HG03439 (cell line): ENCODE results near the gene RAP1GDS1.
"Not testable (repeated sequence)": the region's sequence is repeated elsewhere in the genome, so short reads cannot be mapped to it uniquely, and the experiment has no call there.

ENCODE experiments used
- ATAC-seq: cut with Tn5 transposase; IDR thresholded peaks from one replicate; pipeline ENCODE4 v1.9.1; 2021; ENCODE audit warnings: mild to moderate bottlenecking, moderate library complexity; ENCODE audit not compliant: unreplicated experiment

RAP1GDS1 gene

DNA sequence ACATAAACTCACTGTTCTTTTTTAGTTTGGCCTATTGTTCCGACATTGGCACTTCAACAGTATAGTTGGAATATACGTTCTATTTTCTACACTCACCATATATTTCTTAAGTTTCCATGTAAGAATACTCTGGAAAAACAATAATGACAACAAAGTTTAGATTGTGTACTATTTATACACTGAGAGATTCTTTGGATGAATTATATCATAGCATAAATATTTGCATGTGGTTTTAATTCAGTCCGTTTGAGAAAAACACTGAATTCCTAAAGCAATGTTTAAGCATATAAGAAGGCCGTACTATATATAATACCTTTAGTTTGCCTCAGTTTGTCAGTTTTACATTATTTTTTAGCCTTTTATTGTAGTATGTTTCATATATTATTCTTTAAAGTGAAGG lies 82.4 kb downstream of the RAP1GDS1 start:
- ATAC-seq = no peak

- no peak for ATAC-seq
These were observed 84.7 kb downstream of the RAP1GDS1 start for GRCh38 chr4:98345838-98346237.

DNA sequence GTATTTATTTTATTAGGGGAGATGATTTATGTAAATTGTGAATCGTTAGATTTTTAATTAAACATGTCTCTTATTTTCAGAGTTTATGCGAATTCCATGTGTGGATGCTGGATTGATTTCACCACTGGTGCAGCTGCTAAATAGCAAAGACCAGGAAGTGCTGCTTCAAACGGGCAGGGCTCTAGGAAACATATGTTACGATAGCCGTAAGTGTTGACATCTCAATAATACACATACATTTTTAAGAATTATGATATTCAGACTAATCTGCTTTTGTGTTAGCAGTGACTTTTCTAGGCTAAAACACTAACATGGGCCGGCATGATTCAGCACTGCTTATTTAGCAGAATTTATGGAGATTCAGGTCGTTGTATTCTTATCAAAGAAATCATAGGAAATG lies 91.2 kb downstream of the RAP1GDS1 start:
- no peak for ATAC-seq

GRCh38 chr4:98352940-98353339 lies 91.8 kb downstream of the RAP1GDS1 start:
- no peak for ATAC-seq

DNA sequence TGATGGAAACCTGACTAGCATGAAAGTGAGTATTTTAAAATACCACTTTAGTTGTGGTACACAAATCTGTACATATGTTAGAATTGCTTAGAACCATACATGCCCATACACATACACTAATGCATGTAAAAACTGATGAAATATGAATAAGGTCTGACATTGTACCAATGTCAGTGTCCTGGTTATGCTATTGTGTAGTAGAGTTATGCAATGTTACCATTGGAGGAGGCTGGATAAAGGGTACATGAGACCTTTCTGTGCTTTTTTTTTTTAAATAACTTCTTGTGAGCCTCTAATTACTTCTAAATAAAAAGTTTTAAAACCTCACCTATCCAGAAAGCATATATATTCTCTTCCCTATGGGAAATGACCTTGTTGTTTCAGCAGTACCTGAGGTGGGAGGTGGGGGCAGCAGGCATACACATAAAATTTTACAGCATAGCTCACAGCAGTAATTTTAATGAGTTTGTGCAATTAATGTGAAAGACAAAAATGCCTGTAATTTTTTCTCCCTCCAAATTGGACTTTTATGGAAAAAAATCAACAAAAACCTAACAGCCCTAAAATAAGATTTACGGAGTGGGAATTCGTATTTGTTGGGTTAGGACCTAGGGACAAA lies 97.6 kb downstream of the RAP1GDS1 start:
- no peak for ATAC-seq

DNA sequence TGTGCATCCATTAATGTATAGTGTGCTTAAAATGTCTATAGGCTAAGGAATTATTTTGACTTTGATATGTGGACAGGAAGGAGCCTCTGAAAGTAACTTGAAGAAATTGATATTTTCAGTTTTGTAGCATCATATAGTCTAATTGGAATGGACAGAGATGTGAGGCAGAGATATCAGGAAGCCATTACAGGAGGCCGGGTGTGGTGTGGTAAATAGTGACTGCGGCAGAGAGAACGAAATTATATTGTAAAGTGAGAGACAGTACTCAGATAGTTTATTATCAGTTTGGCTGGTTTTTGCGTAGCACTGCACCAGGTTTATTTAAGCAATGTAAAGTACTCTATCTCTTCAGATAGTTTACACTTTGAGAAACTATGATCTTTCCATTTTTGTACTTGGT lies 98.5 kb downstream of the RAP1GDS1 start:
- no peak for ATAC-seq

GRCh38 chr4:98363431-98363830 lies 102.2 kb downstream of the RAP1GDS1 start:
- ATAC-seq = no peak

DNA sequence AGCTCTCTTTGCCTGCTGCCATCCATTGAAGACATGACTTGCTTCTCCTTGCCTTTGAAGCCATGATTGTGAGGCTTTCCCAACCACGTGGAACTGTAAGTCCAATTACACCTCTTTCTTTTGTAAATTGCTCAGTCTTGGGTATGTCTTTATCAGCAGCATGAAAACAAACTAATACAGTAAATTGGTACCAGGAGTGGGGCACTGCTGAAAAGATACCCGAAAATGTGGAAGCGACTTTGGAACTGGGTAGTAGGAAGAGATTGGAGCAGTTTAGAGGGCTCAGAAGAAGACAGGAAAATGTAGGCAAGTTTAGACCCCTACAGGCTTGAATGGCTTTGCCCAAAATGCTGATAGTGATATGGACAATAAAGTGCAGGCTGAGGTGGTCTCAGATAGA lies 105.1 kb downstream of the RAP1GDS1 start:
- ATAC-seq = not testable (repeated sequence)

DNA sequence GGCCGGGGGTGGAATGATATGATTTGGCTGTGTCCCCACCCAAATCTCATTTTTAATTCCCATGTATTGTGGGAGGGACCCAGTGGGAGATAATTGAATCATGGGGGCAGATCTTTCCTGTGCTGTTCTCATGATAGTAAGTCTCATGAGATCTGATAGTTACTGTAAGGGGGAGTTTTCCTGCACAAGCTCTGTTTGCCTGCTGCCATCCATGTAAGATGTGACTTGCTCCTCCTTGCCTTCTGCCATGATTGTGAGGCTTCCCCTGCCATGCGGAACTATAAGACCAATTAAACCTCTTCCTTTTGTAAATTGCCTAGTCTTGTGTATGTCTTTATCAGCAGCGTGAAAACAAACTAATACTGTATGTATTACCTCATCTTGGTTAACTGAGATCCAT lies 106.8 kb downstream of the RAP1GDS1 start:
- not testable (repeated sequence) for ATAC-seq

- no peak for ATAC-seq
These were observed 108.1 kb downstream of the RAP1GDS1 start for GRCh38 chr4:98369322-98369721.

DNA sequence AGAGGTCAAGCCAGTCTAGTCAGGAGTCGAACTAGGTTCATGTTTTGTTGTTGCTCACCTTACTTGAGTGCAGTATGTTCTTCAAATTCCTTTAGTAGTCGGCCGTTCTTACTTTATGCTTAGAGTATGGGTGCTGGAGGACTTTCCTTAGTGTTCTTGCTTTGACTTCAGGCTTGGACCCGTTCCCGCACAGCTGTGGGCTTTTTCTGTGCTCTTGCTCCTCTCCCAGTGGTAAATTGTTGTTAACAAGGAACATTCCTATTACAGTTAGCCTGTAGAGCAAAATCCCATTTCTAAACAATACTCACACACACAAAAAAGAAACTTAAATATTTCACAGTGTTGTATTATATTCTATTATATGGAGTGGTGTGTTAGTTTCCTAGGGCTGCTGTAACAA lies 113.5 kb downstream of the RAP1GDS1 start:
- no peak for ATAC-seq

DNA sequence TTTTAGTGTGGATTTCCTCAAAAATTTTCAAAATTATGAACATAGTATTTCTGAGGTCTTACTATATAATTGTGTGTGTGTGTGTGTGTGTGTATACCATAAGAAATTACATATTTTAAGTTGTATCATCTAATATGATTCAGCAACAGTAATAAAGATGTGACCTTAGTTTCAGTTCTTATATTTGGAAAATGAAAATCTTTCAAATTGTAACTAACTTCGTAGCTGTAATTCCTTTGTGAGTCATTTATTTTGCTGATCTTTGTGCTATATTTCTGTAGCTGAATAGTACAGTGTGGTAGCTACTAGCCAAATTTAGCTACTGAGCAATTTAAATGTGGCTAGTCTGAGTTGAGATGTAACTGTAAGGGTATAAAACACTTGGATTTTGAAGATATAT lies 116.4 kb downstream of the RAP1GDS1 start:
- ATAC-seq = no peak

DNA sequence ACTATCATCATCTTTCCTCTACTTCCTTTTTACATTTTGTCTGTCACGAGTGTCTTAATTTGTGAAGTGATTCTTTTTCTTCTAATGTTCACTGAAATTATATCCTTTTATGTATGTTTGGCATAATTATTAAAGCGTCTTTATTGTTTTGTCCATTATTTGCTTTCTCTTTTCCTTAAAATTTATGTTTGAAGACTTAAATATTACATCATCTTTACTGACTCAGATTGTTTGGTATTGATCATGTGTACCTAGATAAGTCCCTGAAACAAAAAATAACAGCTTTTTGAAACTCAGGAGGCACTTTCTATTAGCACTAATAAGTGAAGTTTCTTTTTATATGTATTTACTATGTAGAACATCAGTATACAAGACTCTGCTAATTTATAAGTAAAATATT lies 120.1 kb downstream of the RAP1GDS1 start:
- ATAC-seq = no peak

DNA sequence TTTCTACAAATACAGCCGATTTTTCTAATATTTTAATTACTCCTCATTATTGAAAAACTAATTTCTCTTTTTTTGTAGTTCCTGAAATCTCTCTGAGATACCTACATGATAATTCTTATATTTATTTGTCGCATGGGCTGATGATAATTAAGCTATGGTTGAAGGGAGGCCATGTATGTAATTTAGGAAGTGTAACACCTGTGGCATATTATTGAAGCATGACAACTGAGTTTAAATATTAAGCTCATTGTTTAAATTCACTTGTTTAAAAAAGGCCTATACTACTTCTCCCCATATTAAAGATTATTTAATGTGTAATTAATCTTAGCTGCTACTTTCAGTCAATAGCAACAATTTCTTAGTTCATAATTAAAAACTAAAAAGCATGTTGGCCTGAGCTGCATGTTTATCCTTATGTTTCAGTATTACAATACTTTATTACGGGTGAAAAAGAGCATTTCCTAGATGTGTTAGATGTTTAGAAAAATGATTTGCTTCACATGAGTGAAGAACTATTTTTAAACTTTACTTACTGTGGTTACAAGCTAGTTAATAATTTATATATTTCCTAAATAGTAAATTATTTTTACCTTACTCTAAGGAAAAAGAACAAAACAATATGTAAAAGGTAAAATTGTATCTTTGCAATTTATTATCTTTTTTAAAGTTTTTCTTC lies 122.4 kb downstream of the RAP1GDS1 start:
- ATAC-seq = no peak

DNA sequence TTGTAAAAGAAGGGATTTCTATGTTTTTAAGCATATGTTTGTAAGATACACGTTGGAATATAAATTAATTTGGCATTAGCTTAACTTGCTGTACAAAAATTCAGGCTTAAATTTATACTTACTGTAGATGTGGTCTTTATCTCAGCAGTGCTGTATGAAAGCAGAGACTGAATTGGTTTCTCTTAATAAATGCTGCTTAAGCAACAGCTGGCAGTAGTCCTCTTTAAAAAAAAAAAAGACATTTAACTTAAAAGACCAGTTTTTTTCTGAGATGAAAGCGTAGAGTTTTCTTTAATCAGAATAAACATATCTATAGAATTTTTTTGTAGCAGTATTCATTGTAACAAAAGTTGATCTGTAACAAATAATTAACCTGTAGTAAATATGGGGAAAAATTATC lies 124.6 kb downstream of the RAP1GDS1 start:
- ATAC-seq = no peak

GRCh38 chr4:98387345-98388026 lies 126.3 kb downstream of the RAP1GDS1 start:
- no peak for ATAC-seq

GRCh38 chr4:98394134-98394533 lies 132.9 kb downstream of the RAP1GDS1 start:
- no peak for ATAC-seq

GRCh38 chr4:98399915-98400314 lies 138.7 kb downstream of the RAP1GDS1 start:
- no peak for ATAC-seq

- ATAC-seq = no peak
These were observed 145.6 kb downstream of the RAP1GDS1 start for GRCh38 chr4:98406819-98407218.

GRCh38 chr4:98411731-98412130 lies 150.5 kb downstream of the RAP1GDS1 start:
- ATAC-seq = no peak

- no peak for ATAC-seq
These were observed 155.7 kb downstream of the RAP1GDS1 start for GRCh38 chr4:98416844-98417243.

DNA sequence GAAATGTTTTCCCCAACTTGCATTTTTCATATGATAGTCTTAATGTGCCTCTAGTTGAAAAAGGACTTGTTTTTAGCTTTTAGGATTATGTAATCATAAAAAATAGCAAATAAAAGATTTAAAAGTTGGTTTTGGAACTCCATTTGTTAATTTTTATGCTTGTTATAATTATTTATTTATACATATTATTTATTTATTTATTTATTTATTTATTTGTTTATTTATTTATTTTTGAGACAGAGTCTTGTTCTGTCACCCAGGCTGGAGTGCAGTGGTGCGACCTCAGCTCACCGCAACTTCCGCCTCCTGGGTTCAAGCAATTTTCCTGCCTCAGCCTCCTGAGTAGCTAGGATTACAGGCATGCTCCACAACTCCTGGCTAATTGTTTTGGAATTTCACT lies 159.0 kb downstream of the RAP1GDS1 start:
- not testable (repeated sequence) for ATAC-seq
